Gastrocnemius medialis (tissue), 4 donors: ENCODE measurements around the gene FTL.

ENCODE experiments used
- CTCF ChIP-seq, 5 experiments: fragments of 450-650 bp in 3 of 5; fragments of 200-600 bp in 2 of 5; sonication (generic) in 2 of 5; IDR thresholded peaks in 4 of 5; conservative IDR thresholded peaks in 1 of 5; 1 replicate in 4 of 5; 2 replicates in 1 of 5; pipeline ENCODE4 v1.5.1; 2016 to 2019; ENCODE audit warnings: antibody characterized with exemption in 5 of 5, mild to moderate bottlenecking in 3 of 5, moderate library complexity in 3 of 5
- POLR2A ChIP-seq, 2 donors: fragments of 450-650 bp; IDR thresholded peaks; one replicate each; pipeline ENCODE4 v1.6.1; 2017; ENCODE audit warnings: antibody characterized with exemption in 2 of 2, mild to moderate bottlenecking in 2 of 2, moderate library complexity in 2 of 2

GRCh38 chr19:48961051-48961649 lies 4.0 kb upstream of the FTL start:
- TF ChIP-seq CTCF (IDR thresholded peaks at IDR 0.05 in 4 of 5, conservative IDR thresholded peaks at IDR 0.05 in 1 of 5) (no peak), POLR2A (IDR thresholded peaks at IDR 0.05) (no peak)
